Upper lobe of left lung (tissue), 4 donors: ENCODE data around the gene MAP7D1.

ENCODE experiments used
- POLR2A ChIP-seq, 4 donors: fragments of 450-650 bp; IDR thresholded peaks; one replicate each; pipeline ENCODE4 v1.5.1; 2016 to 2017; ENCODE audit warnings: antibody characterized with exemption in 4 of 4, mild to moderate bottlenecking in 2 of 4
- TF ChIP-seq, protein P1 (sequence below), 6 experiments: fragments of 450-650 bp in 4 of 6; fragments of 200-600 bp in 2 of 6; sonication (generic) in 2 of 6; IDR thresholded peaks; one replicate each; pipeline ENCODE4 v1.5.1; 2016 to 2019; ENCODE audit warnings: antibody characterized with exemption in 6 of 6

DNA sequence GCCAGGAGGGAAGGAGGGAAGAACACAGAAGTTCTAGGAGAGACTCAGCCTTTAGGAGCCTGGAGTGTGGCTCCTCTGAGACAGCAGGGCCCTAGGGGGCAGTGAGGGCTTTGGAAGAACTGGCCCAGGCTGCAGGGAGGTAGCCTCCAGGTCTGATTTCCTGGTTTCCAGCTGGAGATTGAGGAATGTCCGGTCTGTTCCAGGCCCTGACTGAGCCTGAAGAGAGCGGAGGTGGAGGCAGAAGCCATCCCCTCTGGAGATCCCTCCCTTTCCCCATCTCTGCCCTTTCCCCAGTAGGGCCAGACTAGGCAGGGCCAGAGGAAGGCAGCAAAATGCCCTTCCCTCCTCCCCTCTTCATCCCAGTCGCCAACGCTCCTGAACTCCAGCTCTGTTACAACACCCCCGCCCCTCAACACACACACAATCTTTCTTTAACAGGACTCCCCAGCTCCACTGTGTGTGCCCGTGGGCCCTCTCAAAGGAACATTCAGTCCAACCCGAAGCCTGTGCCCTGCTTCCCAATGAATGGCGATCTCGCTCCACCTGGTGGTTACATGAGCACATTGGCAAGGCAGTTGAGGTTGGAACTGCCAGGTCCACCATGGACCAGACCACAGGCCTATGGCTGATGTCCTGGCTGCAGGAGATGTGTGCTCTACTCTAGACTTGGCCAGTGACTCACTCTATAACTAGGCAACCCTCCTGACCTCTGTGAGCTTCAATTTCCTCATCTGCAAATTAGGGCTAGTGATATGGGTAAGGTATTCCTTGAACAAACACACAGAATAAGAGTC lies 32.0 kb downstream of the MAP7D1 start:
- TF ChIP-seq, protein P1, sequence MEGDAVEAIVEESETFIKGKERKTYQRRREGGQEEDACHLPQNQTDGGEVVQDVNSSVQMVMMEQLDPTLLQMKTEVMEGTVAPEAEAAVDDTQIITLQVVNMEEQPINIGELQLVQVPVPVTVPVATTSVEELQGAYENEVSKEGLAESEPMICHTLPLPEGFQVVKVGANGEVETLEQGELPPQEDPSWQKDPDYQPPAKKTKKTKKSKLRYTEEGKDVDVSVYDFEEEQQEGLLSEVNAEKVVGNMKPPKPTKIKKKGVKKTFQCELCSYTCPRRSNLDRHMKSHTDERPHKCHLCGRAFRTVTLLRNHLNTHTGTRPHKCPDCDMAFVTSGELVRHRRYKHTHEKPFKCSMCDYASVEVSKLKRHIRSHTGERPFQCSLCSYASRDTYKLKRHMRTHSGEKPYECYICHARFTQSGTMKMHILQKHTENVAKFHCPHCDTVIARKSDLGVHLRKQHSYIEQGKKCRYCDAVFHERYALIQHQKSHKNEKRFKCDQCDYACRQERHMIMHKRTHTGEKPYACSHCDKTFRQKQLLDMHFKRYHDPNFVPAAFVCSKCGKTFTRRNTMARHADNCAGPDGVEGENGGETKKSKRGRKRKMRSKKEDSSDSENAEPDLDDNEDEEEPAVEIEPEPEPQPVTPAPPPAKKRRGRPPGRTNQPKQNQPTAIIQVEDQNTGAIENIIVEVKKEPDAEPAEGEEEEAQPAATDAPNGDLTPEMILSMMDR (IDR thresholded peaks at IDR 0.05) = peak; percentile 82 to 98 (median 94)
- TF ChIP-seq POLR2A (IDR thresholded peaks at IDR 0.05) = no peak
